ENCODE data around the gene MS4A2. TPM values are rescaled to one million over a fixed set of nuclear protein-coding genes. Genes with fewer than 3 reads are reported as not detected.
"Not testable (repeated sequence)": the region's sequence is repeated elsewhere in the genome, so short reads cannot be mapped to it uniquely, and the experiment has no call there.

Gene MS4A2
- total RNA-seq, 1 experiment from 2014 or later = not detected

DNA sequence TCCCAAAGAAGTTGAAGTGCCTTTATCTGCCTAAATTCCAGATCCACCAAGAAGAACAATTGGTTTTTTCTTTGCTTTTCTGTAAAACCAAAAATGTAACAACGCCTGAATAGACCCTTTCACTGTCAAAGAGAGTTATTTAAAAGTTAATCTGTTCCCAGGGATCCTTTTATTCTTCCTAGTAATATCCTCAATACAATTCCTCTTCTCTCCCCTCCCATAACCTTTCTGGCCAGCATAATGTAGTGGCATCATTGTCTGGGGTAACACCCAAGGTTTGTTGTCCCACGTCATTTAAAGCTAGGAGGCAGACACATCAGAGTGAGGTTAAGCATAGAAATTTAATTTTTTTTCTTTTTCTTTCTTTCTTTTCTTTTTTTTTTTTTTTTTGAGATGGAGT lies 39.9 kb downstream of the MS4A2 start:
- ChIA-PET POLR2A (no interaction called here), CTCF (interaction anchor here (0.7 kb wide), 1 partner anchor 10 kb away, joined by 5 read pairs; no protein-coding TSS in a partner anchor)
- no peaks in the 10 kb centered on the region for H3K36me3 ChIP-seq (ENCODE audit: control insufficient read depth, insufficient read depth, low read length)
- in situ Hi-C loops (cut with HindIII; ENCODE audit: low pct_unique_long_range_greater_than_20kb, low sequenced_read_pairs) = no loop called here
- no peak for ATAC-seq
- no peaks in the 10 kb centered on the region for H3K27me3 ChIP-seq (ENCODE audit: control insufficient read depth, insufficient read depth, low read length)
- no TSS peak for BruUV-seq (replicated peaks)
- no peak for TF ChIP-seq POLR2AphosphoS5 (IDR thresholded peaks at IDR 0.05; ENCODE audit: low read depth, low read length)
- no peak for TF ChIP-seq SIN3A (IDR thresholded peaks at IDR 0.05; ENCODE audit: borderline replicate concordance, insufficient read depth, low read depth, low read length)
- TF ChIP-seq, protein P1, sequence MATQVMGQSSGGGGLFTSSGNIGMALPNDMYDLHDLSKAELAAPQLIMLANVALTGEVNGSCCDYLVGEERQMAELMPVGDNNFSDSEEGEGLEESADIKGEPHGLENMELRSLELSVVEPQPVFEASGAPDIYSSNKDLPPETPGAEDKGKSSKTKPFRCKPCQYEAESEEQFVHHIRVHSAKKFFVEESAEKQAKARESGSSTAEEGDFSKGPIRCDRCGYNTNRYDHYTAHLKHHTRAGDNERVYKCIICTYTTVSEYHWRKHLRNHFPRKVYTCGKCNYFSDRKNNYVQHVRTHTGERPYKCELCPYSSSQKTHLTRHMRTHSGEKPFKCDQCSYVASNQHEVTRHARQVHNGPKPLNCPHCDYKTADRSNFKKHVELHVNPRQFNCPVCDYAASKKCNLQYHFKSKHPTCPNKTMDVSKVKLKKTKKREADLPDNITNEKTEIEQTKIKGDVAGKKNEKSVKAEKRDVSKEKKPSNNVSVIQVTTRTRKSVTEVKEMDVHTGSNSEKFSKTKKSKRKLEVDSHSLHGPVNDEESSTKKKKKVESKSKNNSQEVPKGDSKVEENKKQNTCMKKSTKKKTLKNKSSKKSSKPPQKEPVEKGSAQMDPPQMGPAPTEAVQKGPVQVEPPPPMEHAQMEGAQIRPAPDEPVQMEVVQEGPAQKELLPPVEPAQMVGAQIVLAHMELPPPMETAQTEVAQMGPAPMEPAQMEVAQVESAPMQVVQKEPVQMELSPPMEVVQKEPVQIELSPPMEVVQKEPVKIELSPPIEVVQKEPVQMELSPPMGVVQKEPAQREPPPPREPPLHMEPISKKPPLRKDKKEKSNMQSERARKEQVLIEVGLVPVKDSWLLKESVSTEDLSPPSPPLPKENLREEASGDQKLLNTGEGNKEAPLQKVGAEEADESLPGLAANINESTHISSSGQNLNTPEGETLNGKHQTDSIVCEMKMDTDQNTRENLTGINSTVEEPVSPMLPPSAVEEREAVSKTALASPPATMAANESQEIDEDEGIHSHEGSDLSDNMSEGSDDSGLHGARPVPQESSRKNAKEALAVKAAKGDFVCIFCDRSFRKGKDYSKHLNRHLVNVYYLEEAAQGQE (IDR thresholded peaks at IDR 0.05; ENCODE audit: insufficient read depth in 1 of 2, low read depth in 2 of 2, low read length in 1 of 2) = no peak
- TF ChIP-seq CTCF (IDR thresholded peaks at IDR 0.05) = no peak
- TF ChIP-seq TCF7L2 (IDR thresholded peaks at IDR 0.05; ENCODE audit: low read depth, low read length) = no peak
- intact Hi-C loops (cut with micrococcal nuclease; ENCODE audit: unreplicated experiment) = no loop called here
- H3K27ac ChIP-seq (ENCODE audit: low read length) = no peak overlapping the region
- H3K4me1 ChIP-seq (ENCODE audit: control insufficient read depth, insufficient read depth, low read length) = no peaks in the 10 kb centered on the region
- no peaks in the 10 kb centered on the region for H3K9me3 ChIP-seq (ENCODE audit: control insufficient read depth, insufficient read depth, low read depth, low read length)
- no peak for DNase-seq (ENCODE audit: low read depth, low spot score)
- no peak overlapping the region for H3K4me3 ChIP-seq (ENCODE audit: low read depth in 2 of 2, low read length in 2 of 2)

DNA sequence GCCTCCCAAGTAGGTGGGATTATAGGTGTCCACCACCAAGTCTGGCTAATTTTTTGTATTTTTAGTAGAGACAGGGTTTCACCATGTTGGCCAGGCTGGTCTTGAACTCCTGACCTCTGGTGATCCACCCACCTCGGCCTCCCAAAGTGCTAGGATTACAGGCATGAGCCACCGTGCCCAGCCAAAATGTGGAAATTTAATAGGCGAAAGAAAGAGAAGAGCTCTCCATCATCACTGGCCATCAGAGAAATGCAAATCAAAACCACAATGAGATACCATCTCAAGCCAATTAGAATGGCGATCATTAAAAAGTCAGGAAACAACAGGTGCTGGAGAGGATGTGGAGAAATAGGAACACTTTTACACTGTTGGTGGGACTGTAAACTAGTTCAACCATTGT lies 40.4 kb downstream of the MS4A2 start:
- POLR2A ChIA-PET; H3K4me1 ChIP-seq (ENCODE audit: control insufficient read depth, insufficient read depth, low read length); H3K27me3 ChIP-seq (ENCODE audit: control insufficient read depth, insufficient read depth, low read length); H3K36me3 ChIP-seq (ENCODE audit: control insufficient read depth, insufficient read depth, low read length); in situ Hi-C loops (cut with HindIII; ENCODE audit: low pct_unique_long_range_greater_than_20kb, low sequenced_read_pairs); BruUV-seq (replicated peaks); H3K27ac ChIP-seq (ENCODE audit: low read length); CTCF ChIA-PET; ATAC-seq; H3K4me3 ChIP-seq (ENCODE audit: low read depth in 2 of 2, low read length in 2 of 2); H3K9me3 ChIP-seq (ENCODE audit: control insufficient read depth, insufficient read depth, low read depth, low read length); intact Hi-C loops (cut with micrococcal nuclease; ENCODE audit: unreplicated experiment); DNase-seq (ENCODE audit: low read depth, low spot score): not testable (repeated sequence)

DNA sequence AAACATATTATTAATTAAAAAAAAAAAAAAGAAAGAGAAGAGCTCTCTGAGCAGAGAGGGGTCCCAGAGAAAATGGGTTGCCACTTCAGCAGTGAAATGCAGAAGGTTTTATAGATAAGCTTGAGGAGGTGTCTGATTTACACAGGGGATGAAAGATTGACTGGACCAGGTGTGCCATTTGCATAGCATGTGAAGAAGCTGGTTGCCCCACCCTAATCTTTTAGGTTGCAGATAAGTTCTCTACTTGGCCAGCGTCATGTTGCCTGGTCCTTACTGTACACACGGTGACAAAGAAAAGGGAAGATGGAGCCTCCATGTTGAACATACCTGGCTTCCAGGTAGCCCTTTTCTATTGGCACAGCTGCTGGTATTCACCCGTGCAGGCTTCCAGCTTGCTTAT lies 41.4 kb downstream of the MS4A2 start:
- Histone ChIP-seq H3K36me3 (ENCODE audit: control insufficient read depth, insufficient read depth, low read length) (no peaks in the 10 kb centered on the region), H3K27ac (ENCODE audit: low read length) (no peak overlapping the region), H3K4me3 (ENCODE audit: low read depth in 2 of 2, low read length in 2 of 2) (no peak overlapping the region), H3K4me1 (ENCODE audit: control insufficient read depth, insufficient read depth, low read length) (no peaks in the 10 kb centered on the region), H3K27me3 (ENCODE audit: control insufficient read depth, insufficient read depth, low read length) (no peaks in the 10 kb centered on the region), H3K9me3 (ENCODE audit: control insufficient read depth, insufficient read depth, low read depth, low read length) (no peaks in the 10 kb centered on the region)
- CTCF ChIA-PET = no interaction called here
- no peak for DNase-seq (ENCODE audit: low read depth, low spot score)
- ATAC-seq = no peak
- in situ Hi-C loops (cut with HindIII; ENCODE audit: low pct_unique_long_range_greater_than_20kb, low sequenced_read_pairs) (no loop called here), intact Hi-C loops (cut with micrococcal nuclease; ENCODE audit: unreplicated experiment) (loop anchor here (2.0 to 5.0 kb wide), 2 partner anchors 88 to 307 kb away; partner anchors contain the start of gene OOSP2)
- TF ChIP-seq POLR2AphosphoS5 (IDR thresholded peaks at IDR 0.05; ENCODE audit: low read depth, low read length) = no peak
- no peak for TF ChIP-seq TCF7L2 (IDR thresholded peaks at IDR 0.05; ENCODE audit: low read depth, low read length)
- TF ChIP-seq, protein P1 (IDR thresholded peaks at IDR 0.05; ENCODE audit: insufficient read depth in 1 of 2, low read depth in 2 of 2, low read length in 1 of 2) = no peak
- TF ChIP-seq CTCF (IDR thresholded peaks at IDR 0.05) = no peak
- no peak for TF ChIP-seq SIN3A (IDR thresholded peaks at IDR 0.05; ENCODE audit: borderline replicate concordance, insufficient read depth, low read depth, low read length)
- POLR2A ChIA-PET = interaction anchor here (0.6 kb wide), 1 partner anchor 320 kb away, joined by 8 read pairs; no protein-coding TSS in a partner anchor
- no TSS peak for BruUV-seq (replicated peaks)

Data from Panc1 (cell line).